Nephron (organoid): ENCODE results near the gene C1orf105.

Source experiments
- H3K27ac Mint-ChIP-seq, 3 experiments: 2 replicates each; pipeline ENCODE4 v1.8.0; 2020; ENCODE audit warnings: mixed read lengths in 3 of 3, mild to moderate bottlenecking in 2 of 3, moderate library complexity in 1 of 3
- H3K27me3 Mint-ChIP-seq: 2 replicates; pipeline ENCODE4 v1.8.0; 2021; ENCODE audit warnings: low read depth, mild to moderate bottlenecking, moderate library complexity, mixed read lengths
- H3K36me3 Mint-ChIP-seq: 2 replicates; pipeline ENCODE4 v1.8.0; 2020; ENCODE audit warnings: low read depth, mixed read lengths
- H3K4me1 Mint-ChIP-seq: 2 replicates; pipeline ENCODE4 v1.8.0; 2020; ENCODE audit warnings: mixed read lengths
- H3K4me3 Mint-ChIP-seq, 3 experiments: 2 replicates each; pipeline ENCODE4 v1.8.0; 2020; ENCODE audit warnings: mild to moderate bottlenecking in 3 of 3, mixed read lengths in 3 of 3, moderate library complexity in 2 of 3
- H3K9me3 Mint-ChIP-seq: 2 replicates; pipeline ENCODE4 v1.8.0; 2020; ENCODE audit warnings: mixed read lengths
- CTCF ChIP-seq, 3 experiments: fragments of 200-600 bp; sonication (generic); IDR thresholded peaks; one replicate each; pipeline ENCODE4 v1.5.0; 2021; ENCODE audit warnings: antibody characterized with exemption in 3 of 3; ENCODE audit not compliant: unreplicated experiment in 3 of 3

C1orf105 gene

GRCh38 chr1:172404121-172404520 is 16.4 kb upstream of the C1orf105 start:
- Mint-ChIP-seq H3K4me3 (no peak overlapping the region), H3K4me1 (peaks cover 48% of the 10 kb centered on the region)
- no peak for TF ChIP-seq CTCF (IDR thresholded peaks at IDR 0.05; ENCODE audit: unreplicated experiment in 3 of 3)

GRCh38 chr1:172405912-172406311 is 14.6 kb upstream of the C1orf105 start:
- TF ChIP-seq CTCF (IDR thresholded peaks at IDR 0.05; ENCODE audit: unreplicated experiment in 3 of 3) = no peak
- Mint-ChIP-seq H3K27ac (no peak overlapping the region), H3K36me3 (no peaks in the 10 kb centered on the region), H3K4me3 (no peak overlapping the region), H3K27me3 (no peaks in the 10 kb centered on the region), H3K9me3 (no peaks in the 10 kb centered on the region), H3K4me1 (peaks cover 40% of the 10 kb centered on the region)

More at GRCh38 chr1:172404121-172404520, 16.4 kb upstream of the C1orf105 start:
- Mint-ChIP-seq H3K27ac (peak overlapping the region in 1 of 3 experiments; percentile 14), H3K9me3 (no peaks in the 10 kb centered on the region), H3K36me3 (no peaks in the 10 kb centered on the region), H3K27me3 (no peaks in the 10 kb centered on the region)

- H3K27me3 Mint-ChIP-seq = no peaks in the 10 kb centered on the region
- peaks cover 1% of the 10 kb centered on the region for H3K36me3 Mint-ChIP-seq
- no peak overlapping the region for H3K4me3 Mint-ChIP-seq
- H3K27ac Mint-ChIP-seq = no peak overlapping the region
- TF ChIP-seq CTCF (IDR thresholded peaks at IDR 0.05; ENCODE audit: unreplicated experiment in 3 of 3) = no peak
- no peaks in the 10 kb centered on the region for H3K9me3 Mint-ChIP-seq
- H3K4me1 Mint-ChIP-seq = peaks cover 31% of the 10 kb centered on the region
Observed at GRCh38 chr1:172406968-172407367, 13.5 kb upstream of the C1orf105 start.

- Mint-ChIP-seq H3K4me3 (no peak overlapping the region), H3K4me1 (peaks cover 30% of the 10 kb centered on the region), H3K27me3 (no peaks in the 10 kb centered on the region), H3K27ac (peak overlapping the region; percentile 75 to 80 (median 79)), H3K9me3 (no peaks in the 10 kb centered on the region), H3K36me3 (peaks cover 14% of the 10 kb centered on the region)
- TF ChIP-seq CTCF (IDR thresholded peaks at IDR 0.05; ENCODE audit: unreplicated experiment in 3 of 3) = no peak
Observed at GRCh38 chr1:172408958-172409357, 11.5 kb upstream of the C1orf105 start.

GRCh38 chr1:172410027-172410426 is 10.5 kb upstream of the C1orf105 start:
- no peak overlapping the region for H3K4me3 Mint-ChIP-seq
- peaks cover 14% of the 10 kb centered on the region for H3K36me3 Mint-ChIP-seq
- peaks cover 24% of the 10 kb centered on the region for H3K4me1 Mint-ChIP-seq
- H3K9me3 Mint-ChIP-seq = no peaks in the 10 kb centered on the region
- H3K27ac Mint-ChIP-seq = peak overlapping the region; percentile 75 to 80 (median 79)
- no peak for TF ChIP-seq CTCF (IDR thresholded peaks at IDR 0.05; ENCODE audit: unreplicated experiment in 3 of 3)
- H3K27me3 Mint-ChIP-seq = no peaks in the 10 kb centered on the region

GRCh38 chr1:172411791-172412338 is 8.6 kb upstream of the C1orf105 start:
- Mint-ChIP-seq H3K9me3 (no peaks in the 10 kb centered on the region), H3K4me3 (no peak overlapping the region), H3K27me3 (no peaks in the 10 kb centered on the region), H3K36me3 (peaks cover 14% of the 10 kb centered on the region), H3K4me1 (peaks cover 34% of the 10 kb centered on the region), H3K27ac (peak overlapping the region; percentile 34 to 82 (median 53))
- no peak for TF ChIP-seq CTCF (IDR thresholded peaks at IDR 0.05; ENCODE audit: unreplicated experiment in 3 of 3)
